Measurements from ENCODE around the gene SERPINB12.

SERPINB12 gene

GRCh38 chr18:63542069-63542468, at the start of gene SERPINB12:
Gene SERPINB12 (plus strand): TSS chr18:63542369. CDS start chr18:63556160, 13,791 bp downstream.
- Histone ChIP-seq H3K9me3 (ENCODE audit: insufficient read depth, low read depth, low read length) (no peaks in the 10 kb centered on the region), H3K4me3 (ENCODE audit: low read length) (no peak within 1 kb of the TSS), H3K36me3 (ENCODE audit: insufficient read depth, low read depth, low read length) (no peaks in the 10 kb centered on the region), H3K4me1 (ENCODE audit: insufficient read depth, low read length) (peaks cover 8% of the 10 kb centered on the region), H3K27ac (ENCODE audit: low read length) (no peak within 1 kb of the TSS), H3K27me3 (ENCODE audit: insufficient read depth, low read length) (no peaks in the 10 kb centered on the region), H3K9ac (ENCODE audit: low read depth, low read length) (no peak within 1 kb of the TSS)

- H3K9me3 ChIP-seq (ENCODE audit: insufficient read depth, low read depth, low read length) = no peaks in the 10 kb centered on the region
- no peak overlapping the region for H3K9ac ChIP-seq (ENCODE audit: low read depth, low read length)
- H3K27me3 ChIP-seq (ENCODE audit: insufficient read depth, low read length) = no peaks in the 10 kb centered on the region
- no peak overlapping the region for H3K4me3 ChIP-seq (ENCODE audit: low read length)
- no peaks in the 10 kb centered on the region for H3K36me3 ChIP-seq (ENCODE audit: insufficient read depth, low read depth, low read length)
- no peak overlapping the region for H3K27ac ChIP-seq (ENCODE audit: low read length)
- no peaks in the 10 kb centered on the region for H3K4me1 ChIP-seq (ENCODE audit: insufficient read depth, low read length)
Observed at GRCh38 chr18:63492851-63493250, 49.3 kb upstream of the SERPINB12 start.

- Histone ChIP-seq H3K36me3 (ENCODE audit: insufficient read depth, low read depth, low read length) (no peaks in the 10 kb centered on the region), H3K9ac (ENCODE audit: low read depth, low read length) (no peak overlapping the region), H3K27ac (ENCODE audit: low read length) (no peak overlapping the region), H3K27me3 (ENCODE audit: insufficient read depth, low read length) (no peaks in the 10 kb centered on the region), H3K9me3 (ENCODE audit: insufficient read depth, low read depth, low read length) (no peaks in the 10 kb centered on the region), H3K4me1 (ENCODE audit: insufficient read depth, low read length) (no peaks in the 10 kb centered on the region), H3K4me3 (ENCODE audit: low read length) (no peak overlapping the region)
Observed at GRCh38 chr18:63495675-63496074, 46.5 kb upstream of the SERPINB12 start.

GRCh38 chr18:63505566-63506335, 36.4 kb upstream of the SERPINB12 start:
- Histone ChIP-seq H3K9me3 (ENCODE audit: insufficient read depth, low read depth, low read length) (no peaks in the 10 kb centered on the region), H3K9ac (ENCODE audit: low read depth, low read length) (no peak overlapping the region), H3K36me3 (ENCODE audit: insufficient read depth, low read depth, low read length) (no peaks in the 10 kb centered on the region), H3K4me3 (ENCODE audit: low read length) (no peak overlapping the region), H3K27ac (ENCODE audit: low read length) (no peak overlapping the region), H3K27me3 (ENCODE audit: insufficient read depth, low read length) (no peaks in the 10 kb centered on the region), H3K4me1 (ENCODE audit: insufficient read depth, low read length) (no peaks in the 10 kb centered on the region)

- H3K4me3 ChIP-seq (ENCODE audit: low read length) = no peak overlapping the region
- no peaks in the 10 kb centered on the region for H3K9me3 ChIP-seq (ENCODE audit: insufficient read depth, low read depth, low read length)
- no peak overlapping the region for H3K9ac ChIP-seq (ENCODE audit: low read depth, low read length)
- no peak overlapping the region for H3K27ac ChIP-seq (ENCODE audit: low read length)
- H3K4me1 ChIP-seq (ENCODE audit: insufficient read depth, low read length) = no peaks in the 10 kb centered on the region
- no peaks in the 10 kb centered on the region for H3K27me3 ChIP-seq (ENCODE audit: insufficient read depth, low read length)
- H3K36me3 ChIP-seq (ENCODE audit: insufficient read depth, low read depth, low read length) = no peaks in the 10 kb centered on the region
Observed at GRCh38 chr18:63506336-63506646, 35.9 kb upstream of the SERPINB12 start.

- H3K27ac ChIP-seq (ENCODE audit: low read length) = no peak overlapping the region
- H3K36me3 ChIP-seq (ENCODE audit: insufficient read depth, low read depth, low read length) = no peaks in the 10 kb centered on the region
- no peaks in the 10 kb centered on the region for H3K9me3 ChIP-seq (ENCODE audit: insufficient read depth, low read depth, low read length)
- no peak overlapping the region for H3K4me3 ChIP-seq (ENCODE audit: low read length)
- H3K9ac ChIP-seq (ENCODE audit: low read depth, low read length) = no peak overlapping the region
- H3K4me1 ChIP-seq (ENCODE audit: insufficient read depth, low read length) = peaks cover 10% of the 10 kb centered on the region; the same call in 1 of the 2 replicates
- H3K27me3 ChIP-seq (ENCODE audit: insufficient read depth, low read length) = no peaks in the 10 kb centered on the region
Observed at GRCh38 chr18:63508596-63508995, 33.6 kb upstream of the SERPINB12 start.

- H3K36me3 ChIP-seq (ENCODE audit: insufficient read depth, low read depth, low read length) = no peaks in the 10 kb centered on the region
Observed at GRCh38 chr18:63511285-63511684, 30.9 kb upstream of the SERPINB12 start.

GRCh38 chr18:63514326-63514725, 27.8 kb upstream of the SERPINB12 start:
- no peaks in the 10 kb centered on the region for H3K27me3 ChIP-seq (ENCODE audit: insufficient read depth, low read length)

More at GRCh38 chr18:63511285-63511684, 30.9 kb upstream of the SERPINB12 start:
- H3K9me3 ChIP-seq (ENCODE audit: insufficient read depth, low read depth, low read length) = no peaks in the 10 kb centered on the region
- peak overlapping the region; percentile 4; the same call in 1 of the 2 replicates for H3K4me3 ChIP-seq (ENCODE audit: low read length)
- no peak overlapping the region for H3K27ac ChIP-seq (ENCODE audit: low read length)
- no peaks in the 10 kb centered on the region for H3K27me3 ChIP-seq (ENCODE audit: insufficient read depth, low read length)
- H3K4me1 ChIP-seq (ENCODE audit: insufficient read depth, low read length) = peaks cover 27% of the 10 kb centered on the region; the same call in 1 of the 2 replicates
- H3K9ac ChIP-seq (ENCODE audit: low read depth, low read length) = no peak overlapping the region

GRCh38 chr18:63514888-63515678, 27.1 kb upstream of the SERPINB12 start:
- no peaks in the 10 kb centered on the region for H3K36me3 ChIP-seq (ENCODE audit: insufficient read depth, low read depth, low read length)
- no peak overlapping the region; the same call in 1 of the 2 replicates for H3K4me3 ChIP-seq (ENCODE audit: low read length)
- H3K9me3 ChIP-seq (ENCODE audit: insufficient read depth, low read depth, low read length) = no peaks in the 10 kb centered on the region
- peaks cover 27% of the 10 kb centered on the region; the same call in 1 of the 2 replicates for H3K4me1 ChIP-seq (ENCODE audit: insufficient read depth, low read length)
- H3K27me3 ChIP-seq (ENCODE audit: insufficient read depth, low read length) = no peaks in the 10 kb centered on the region
- H3K9ac ChIP-seq (ENCODE audit: low read depth, low read length) = peak overlapping the region; percentile 29; the same call in 1 of the 2 replicates
- no peak overlapping the region for H3K27ac ChIP-seq (ENCODE audit: low read length)

More at GRCh38 chr18:63514326-63514725, 27.8 kb upstream of the SERPINB12 start:
- Histone ChIP-seq H3K4me3 (ENCODE audit: low read length) (peak overlapping the region; percentile 29; the same call in 1 of the 2 replicates), H3K36me3 (ENCODE audit: insufficient read depth, low read depth, low read length) (no peaks in the 10 kb centered on the region), H3K9ac (ENCODE audit: low read depth, low read length) (peak overlapping the region; percentile 29; the same call in 1 of the 2 replicates), H3K4me1 (ENCODE audit: insufficient read depth, low read length) (peaks cover 27% of the 10 kb centered on the region; the same call in 1 of the 2 replicates), H3K9me3 (ENCODE audit: insufficient read depth, low read depth, low read length) (no peaks in the 10 kb centered on the region), H3K27ac (ENCODE audit: low read length) (no peak overlapping the region)

- H3K4me3 ChIP-seq (ENCODE audit: low read length) = no peak overlapping the region
- H3K9ac ChIP-seq (ENCODE audit: low read depth, low read length) = no peak overlapping the region
- H3K9me3 ChIP-seq (ENCODE audit: insufficient read depth, low read depth, low read length) = no peaks in the 10 kb centered on the region
- H3K4me1 ChIP-seq (ENCODE audit: insufficient read depth, low read length) = peaks cover 27% of the 10 kb centered on the region; the same call in 1 of the 2 replicates
- no peaks in the 10 kb centered on the region for H3K27me3 ChIP-seq (ENCODE audit: insufficient read depth, low read length)
- no peaks in the 10 kb centered on the region for H3K36me3 ChIP-seq (ENCODE audit: insufficient read depth, low read depth, low read length)
- H3K27ac ChIP-seq (ENCODE audit: low read length) = no peak overlapping the region
Observed at GRCh38 chr18:63515801-63516200, 26.4 kb upstream of the SERPINB12 start.

GRCh38 chr18:63518178-63519012, 23.8 kb upstream of the SERPINB12 start:
- H3K36me3 ChIP-seq (ENCODE audit: insufficient read depth, low read depth, low read length) = no peaks in the 10 kb centered on the region
- H3K27me3 ChIP-seq (ENCODE audit: insufficient read depth, low read length) = no peaks in the 10 kb centered on the region
- H3K9me3 ChIP-seq (ENCODE audit: insufficient read depth, low read depth, low read length) = no peaks in the 10 kb centered on the region
- H3K4me3 ChIP-seq (ENCODE audit: low read length) = no peak overlapping the region
- H3K4me1 ChIP-seq (ENCODE audit: insufficient read depth, low read length) = peaks cover 22% of the 10 kb centered on the region; the same call in 1 of the 2 replicates
- H3K27ac ChIP-seq (ENCODE audit: low read length) = no peak overlapping the region
- no peak overlapping the region for H3K9ac ChIP-seq (ENCODE audit: low read depth, low read length)

All from iPS-20b (cell line).